NCI-H2081 treated with DMSO at 0.1 percent for 48 hours (cell line): ENCODE results near the gene EREG.
"Not testable (repeated sequence)": the region's sequence is repeated elsewhere in the genome, so short reads cannot be mapped to it uniquely, and the experiment has no call there.

Source experiments
- DNase-seq: peaks from one replicate; lab custom pipeline; 2025; lab: John Stamatoyannopoulos, UW

Gene EREG, protein sequence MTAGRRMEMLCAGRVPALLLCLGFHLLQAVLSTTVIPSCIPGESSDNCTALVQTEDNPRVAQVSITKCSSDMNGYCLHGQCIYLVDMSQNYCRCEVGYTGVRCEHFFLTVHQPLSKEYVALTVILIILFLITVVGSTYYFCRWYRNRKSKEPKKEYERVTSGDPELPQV

DNA sequence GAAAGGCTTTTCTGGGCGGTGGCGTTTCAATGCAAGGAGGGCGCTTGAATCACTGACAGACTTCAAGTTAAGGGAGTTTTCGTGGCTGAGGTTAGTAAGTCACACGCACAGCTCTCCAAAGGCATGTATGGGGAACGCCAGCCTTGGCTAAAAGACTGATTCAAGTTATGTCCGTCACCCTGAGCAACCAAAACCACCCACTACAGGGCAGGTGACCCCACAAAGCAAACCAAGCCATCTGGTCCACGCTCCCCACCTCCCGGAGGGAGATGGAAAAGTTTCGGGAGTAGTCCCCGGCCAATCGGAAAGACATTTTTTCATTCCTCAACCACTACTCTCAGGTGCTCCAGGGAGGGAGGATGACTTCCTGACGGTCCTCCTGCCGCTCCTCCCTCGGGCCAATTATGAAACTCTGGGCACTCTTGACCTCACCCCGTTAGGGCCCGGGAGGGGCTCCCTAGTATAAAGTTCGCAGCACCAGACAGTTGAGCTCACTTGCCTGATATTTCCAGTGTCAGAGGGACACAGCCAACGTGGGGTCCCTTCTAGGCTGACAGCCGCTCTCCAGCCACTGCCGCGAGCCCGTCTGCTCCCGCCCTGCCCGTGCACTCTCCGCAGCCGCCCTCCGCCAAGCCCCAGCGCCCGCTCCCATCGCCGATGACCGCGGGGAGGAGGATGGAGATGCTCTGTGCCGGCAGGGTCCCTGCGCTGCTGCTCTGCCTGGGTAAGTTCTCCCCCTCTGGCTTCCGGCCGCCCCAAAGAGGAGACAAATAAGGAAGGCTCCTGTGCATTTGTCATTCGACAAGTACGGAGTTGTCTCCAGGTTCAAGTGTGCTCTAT lies at the start of gene EREG:
Gene EREG, plus strand, starts transcription at position 494 of the 840 bp plus-strand sequence. Its CDS starts 164 bp downstream, at position 658.
- no peak for DNase-seq

DNA sequence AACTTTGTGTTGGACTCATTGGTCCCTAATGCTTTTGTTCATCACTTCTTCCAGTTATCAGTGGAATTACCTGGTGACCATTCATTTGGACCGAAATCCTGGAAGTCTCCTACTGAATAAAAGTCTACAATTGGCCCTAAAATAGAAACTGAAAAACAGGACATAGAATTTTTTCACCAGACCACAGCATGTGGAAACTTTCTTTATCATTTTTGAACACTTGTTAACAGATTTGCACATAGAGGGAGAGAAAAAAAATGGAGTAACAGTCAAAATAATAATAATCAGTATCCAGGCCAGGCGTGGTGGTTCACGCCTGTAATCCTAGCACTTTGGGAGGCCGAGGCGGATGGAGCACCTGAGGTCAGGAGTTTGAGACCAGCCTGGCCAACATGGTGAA lies 49.6 kb upstream of the EREG start:
- DNase-seq: no peak

DNA sequence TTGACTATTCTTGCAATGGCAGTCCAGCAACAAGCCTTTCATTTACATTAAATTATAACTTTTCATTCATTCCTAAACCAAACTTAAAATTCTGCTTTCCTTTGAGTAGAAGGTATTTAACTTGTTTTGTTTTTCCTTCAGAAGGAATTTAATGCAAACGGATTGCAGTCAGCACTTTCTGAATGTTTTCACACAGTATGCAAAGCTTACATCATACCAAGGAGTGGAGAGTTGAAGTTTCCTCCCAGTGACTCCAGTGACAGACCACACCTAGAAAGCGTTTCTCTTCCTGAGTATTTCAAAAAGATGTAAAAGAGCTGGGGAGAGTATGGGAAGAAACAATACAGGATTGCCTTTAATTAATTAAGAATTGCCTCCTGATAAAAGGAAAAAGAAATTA lies 48.5 kb upstream of the EREG start:
- no peak for DNase-seq

DNA sequence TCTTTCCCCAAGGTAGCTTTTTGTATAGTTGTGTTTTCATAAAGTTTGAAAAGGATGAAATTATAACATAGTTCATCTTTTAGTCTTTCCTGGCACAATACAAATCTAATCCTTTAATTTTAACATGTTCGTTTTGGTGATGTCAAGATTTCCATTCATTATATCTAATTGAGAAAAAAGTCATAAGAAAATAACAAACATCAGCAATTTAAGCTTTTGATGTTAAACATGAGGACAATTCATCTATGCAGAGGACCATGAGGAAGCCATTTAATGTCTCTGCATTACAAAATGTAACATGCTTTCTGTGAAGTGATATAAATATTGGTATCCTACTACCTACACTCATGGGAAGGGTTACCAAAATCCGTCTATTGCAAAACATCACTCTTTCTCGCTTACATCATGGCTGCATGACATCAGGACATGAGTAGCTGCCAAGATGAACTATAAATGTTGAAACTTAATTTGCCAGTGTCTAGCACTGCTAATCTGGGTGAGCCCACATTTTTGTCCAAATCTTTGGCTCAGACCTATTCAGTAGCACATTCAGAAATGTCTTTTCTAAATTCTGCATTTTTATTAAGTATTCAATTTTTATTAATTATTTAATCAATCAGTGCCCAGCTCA lies 47.2 kb upstream of the EREG start:
- no peak for DNase-seq

DNA sequence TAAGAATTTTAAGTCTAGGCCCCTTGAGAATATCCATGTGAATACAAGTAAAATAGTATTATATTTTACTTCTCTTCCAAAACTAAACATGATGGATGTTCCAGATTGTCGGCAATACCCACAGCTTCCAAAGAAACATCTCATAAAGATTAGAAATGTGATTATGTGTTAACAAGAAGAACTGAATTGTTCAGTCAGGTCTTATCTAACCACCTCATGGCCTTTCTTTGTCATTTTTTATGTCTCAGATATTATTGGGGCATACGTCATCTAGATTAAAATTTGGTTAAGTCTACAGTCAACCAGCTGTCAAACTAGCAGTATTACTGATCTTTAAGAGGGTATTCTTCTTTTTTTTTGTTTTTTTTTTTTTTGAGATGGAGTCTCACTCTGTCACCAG lies 46.7 kb upstream of the EREG start:
- no peak for DNase-seq

DNA sequence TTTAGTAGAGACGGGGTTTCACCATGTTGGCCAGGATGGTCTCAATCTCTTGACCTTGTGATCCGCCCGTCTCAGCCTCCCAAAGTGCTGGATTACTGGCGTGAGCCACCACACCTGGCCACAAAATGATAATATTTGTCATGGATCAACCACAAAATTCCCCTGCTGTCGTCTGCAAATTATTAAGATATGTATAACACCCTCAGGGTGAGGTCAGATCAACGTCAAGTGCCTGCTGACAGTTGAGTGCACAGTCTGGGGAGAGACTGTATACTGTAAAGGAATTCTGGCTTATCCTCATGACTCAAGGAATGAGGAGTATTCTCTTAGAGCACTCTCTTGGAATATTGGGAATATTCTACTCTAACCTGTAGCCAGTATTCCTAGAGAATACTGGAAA lies 45.5 kb upstream of the EREG start:
- no peak for DNase-seq

DNA sequence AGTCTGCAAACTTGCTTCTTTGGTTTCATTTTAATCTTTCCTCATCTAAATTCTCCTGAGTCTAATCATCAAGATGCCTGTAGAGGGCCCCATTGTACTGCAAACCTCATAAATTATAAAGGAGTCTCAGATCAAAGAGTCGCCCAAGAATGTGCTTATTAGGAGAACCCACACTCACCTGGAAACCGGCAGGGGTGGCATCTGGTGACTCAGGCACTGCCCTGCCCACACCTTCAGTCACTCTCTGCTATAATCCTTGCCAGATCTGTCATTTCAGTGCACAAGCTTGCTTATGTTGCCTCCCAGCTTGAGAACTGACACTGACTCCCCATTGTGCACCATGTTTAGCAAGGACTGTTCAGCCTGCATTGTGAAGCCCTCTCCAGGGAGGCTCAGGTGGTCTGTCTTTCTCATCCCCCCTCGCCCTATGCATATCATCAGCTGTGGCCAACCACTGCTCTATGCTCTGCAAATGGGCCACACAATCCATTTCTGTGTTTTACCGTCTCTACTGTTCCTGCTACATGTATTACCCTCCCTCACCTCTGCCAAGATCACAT lies 44.3 kb upstream of the EREG start:
- DNase-seq: no peak

DNA sequence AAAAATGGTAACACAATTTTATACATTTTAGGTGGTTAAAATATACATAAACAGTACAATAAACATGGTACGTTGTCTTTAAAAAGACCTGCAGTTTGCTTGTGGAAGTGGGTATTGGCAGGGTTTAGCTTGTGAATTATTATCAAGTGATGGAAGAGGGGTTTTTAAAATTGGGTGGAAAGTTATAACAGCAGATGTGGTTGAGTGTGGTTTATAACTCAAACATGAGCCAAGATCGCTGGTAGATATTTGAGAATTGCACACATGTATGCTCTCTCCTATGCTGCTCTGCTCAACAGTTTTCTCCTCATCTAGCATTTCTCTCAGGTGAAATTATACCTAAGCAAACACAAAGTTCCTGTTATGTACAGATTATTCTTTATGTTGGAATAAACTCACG lies 42.6 kb upstream of the EREG start:
- no peak for DNase-seq

DNA sequence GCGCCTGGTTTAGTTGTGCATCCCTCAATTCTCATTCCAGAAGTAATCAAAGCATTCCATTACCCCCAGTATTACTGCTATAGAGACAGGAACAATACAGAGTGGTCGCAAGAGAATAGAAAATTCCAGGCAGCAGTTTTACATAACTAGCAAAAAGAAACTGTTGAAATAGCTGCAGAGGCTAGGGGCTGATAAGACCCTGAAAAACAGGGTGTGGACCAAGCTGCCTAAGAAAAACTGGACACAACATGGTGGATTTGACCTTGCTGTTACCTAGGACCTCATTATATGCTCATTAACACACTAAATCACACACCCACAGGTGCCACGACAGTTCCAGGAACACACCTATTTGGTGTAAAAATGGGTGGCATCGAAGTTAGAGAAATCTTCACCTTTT lies 41.3 kb upstream of the EREG start:
- no peak for DNase-seq

DNA sequence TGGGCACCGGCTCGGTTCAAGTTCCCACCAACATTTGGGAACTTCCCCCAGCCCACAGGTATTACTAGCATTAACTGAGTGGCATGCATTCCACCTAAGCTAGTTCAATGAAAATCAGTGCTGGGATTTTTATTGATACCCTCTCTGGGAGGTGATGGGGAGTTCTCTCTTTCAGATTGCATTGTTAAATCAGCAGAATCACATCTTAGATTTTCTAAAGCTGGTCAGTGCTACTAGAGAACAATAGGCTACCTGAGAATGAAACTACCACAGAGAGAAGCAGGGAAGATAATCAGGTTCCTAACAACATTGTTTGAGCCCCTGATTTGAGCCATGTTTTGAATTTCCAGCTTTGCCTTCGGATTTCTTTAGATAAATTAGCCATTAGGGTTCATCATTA lies 40.7 kb upstream of the EREG start:
- no peak for DNase-seq

DNA sequence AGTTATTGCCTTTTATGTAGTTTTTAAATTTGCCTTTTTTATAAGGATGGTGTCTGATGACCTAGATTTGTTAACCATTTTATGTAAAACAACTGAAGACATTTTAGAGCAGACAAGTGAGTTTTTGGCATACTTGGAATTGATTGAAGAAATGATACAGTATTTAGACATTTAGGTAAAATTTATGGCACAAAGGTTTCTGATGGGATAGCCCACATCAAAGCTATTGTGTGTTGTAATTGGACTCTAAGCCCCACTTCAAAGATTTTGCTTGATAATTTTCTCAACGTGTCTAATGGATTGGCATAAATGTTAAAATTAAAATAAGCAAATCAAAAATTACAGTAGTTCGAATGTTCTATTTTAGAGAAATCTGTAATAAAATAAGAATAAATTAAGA lies 39.1 kb upstream of the EREG start:
- no peak for DNase-seq

DNA sequence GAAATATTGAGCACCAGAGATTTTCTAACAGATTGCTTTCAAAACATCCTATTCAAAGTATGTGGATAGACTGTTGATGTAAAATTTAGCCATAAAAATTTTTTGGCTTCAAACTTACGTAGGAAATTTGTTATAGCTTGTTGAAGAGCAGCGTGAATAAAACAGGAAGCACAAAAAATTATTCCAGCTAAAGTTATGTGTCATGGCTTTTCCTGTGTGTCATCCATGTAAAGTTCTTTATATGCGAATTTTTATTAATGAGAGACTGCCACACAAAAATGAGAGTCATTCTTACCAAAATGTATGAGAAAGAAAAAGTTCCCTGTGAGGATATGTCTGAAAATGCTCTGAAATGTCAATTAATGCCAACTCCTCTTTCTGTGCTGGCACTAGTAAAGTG lies 37.2 kb upstream of the EREG start:
- no peak for DNase-seq

DNA sequence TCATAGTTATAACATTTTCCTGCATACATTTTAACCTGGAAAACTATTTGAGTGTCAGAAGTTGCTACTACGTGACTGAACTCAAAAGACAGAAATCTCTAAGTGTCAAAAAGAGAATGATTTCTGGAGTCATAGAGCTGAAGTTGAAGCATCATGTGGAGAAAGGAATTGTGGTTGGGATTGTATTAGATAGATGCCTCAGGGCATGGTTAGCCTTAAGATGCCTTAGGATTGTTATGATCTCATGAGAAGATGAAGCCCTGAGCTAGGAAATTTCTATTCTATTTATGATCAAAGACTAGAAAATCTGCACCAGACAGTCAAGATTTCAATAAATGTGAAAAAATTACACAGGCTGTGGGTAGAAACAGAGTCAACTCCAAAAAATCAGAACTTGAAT lies 36.4 kb upstream of the EREG start:
- DNase-seq: no peak

DNA sequence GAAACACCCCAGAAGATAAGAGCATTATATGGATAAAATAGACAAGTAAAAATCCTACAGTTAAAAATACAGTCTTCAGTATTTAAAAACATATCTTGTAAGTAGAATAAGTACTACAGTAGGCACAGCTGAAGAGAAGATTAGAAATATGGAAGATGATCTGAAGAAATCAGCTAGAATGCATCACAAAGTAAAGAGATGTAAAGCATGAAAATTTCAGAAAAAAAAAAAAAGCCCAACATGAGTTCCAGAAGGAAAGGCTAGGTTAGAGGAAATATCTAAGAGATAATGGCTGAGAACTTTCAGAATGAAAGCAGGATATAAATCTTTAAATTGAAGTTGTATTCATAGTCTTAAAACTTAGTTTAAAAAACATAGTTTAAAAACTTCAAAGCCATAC lies 35.6 kb upstream of the EREG start:
- no peak for DNase-seq

DNA sequence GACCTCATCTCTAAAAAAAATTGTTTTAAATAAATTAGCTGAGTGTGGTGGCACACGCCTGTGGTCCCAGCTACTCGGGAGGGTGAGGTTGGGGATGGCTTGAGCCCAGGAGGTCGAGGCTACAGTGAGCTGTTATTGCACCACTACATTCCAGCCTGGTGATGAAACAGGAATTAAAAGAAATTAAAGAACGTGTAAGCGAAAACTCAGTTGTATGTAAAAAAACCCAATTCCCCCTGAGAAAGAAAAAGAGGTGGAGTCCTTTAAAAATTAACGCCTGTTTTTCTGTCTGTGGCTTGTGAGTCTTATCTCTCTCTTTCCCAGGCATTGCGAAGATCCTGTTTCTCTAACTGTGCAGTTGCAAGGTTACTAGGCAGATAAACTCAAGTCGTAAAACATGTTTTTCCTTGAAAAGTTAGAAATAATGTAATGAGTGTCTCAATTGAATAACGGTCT lies 34.6 kb upstream of the EREG start:
- no peak for DNase-seq

DNA sequence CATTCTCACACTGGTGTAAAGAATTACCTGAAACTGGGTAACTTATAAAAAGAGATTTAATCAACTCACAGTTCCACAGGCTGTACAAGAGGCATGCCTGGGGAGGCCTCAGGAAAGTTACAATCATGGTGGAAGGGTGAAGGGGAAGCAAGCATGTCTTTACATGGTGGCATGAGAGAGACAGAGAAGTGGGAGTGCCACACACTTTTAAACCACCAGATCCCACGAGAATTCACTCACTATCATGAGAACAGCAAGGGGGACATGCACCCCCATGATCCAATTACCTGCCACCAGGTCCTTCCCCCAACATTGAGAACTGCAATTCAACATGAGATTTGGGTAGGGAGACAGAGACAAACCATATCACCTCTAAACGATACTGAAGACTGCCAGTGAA lies 33.7 kb upstream of the EREG start:
- no peak for DNase-seq

DNA sequence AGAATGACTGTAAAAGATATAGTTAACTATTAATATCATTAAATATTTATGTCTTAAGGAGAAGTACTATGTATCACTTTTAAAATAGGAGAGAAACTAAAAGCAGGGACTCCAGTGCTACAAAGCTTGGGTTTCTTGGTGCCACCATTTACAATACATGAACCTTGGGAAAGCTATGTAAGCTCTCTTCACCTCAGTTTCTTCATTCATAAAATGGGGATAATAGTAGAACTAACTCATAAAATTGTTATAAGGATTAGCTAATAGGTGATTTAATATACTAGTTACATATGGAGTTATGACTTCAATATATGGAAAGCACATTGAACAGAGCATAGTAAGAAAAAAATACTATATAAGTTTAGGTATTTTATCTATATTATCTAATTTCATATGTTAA lies 33.0 kb upstream of the EREG start:
- no peak for DNase-seq

DNA sequence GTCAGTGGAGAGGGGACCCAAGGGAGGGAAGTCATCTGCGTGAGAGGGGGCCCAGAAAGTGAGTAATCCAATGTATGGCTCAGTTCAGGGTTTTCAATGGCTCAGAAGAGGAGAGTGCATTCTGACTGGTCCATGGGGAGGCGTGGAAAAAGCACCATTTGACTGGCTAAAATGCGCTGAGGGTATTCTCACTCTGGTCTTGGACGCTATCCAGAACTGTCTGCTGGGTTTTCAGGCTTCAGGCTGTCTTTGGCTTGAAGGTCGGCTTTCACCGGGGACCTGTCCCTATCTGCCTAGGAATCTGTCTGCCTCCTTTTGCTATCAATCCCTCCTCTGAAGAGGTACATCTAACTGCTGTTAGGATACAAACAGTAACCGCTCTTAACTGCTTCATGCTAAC lies 30.3 kb upstream of the EREG start:
- no peak for DNase-seq

DNA sequence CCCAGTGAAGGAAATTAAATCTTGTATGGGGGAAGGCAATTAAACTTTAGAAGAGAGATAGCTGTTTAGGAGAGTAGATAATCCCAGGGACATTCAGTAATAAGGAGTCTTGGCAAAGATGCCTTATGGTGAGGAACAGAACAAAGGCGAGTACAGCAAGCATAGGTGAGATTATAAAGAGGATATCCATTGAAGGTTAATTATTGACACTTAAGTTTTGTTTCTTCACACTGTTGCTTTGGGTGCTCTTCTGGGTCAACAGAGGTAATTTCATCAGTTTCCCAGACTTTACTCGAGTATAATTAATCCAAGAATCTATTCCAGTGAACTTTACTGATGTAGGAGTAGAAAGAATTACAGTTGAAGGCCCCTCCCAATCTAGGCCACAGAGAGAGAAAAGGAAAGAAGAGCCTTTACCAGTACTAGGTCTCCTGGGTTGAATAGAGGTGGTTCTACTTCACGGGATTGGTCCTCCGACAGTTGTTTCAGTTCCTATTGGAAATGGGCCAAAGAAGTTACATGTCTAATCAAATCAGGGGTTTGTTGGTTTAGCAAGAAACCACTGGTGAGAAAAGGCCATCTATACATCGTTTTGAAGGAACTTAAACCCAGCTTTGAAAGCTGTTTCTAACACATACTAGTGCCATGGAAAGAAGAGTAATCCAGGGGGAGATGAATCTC lies 29.5 kb upstream of the EREG start:
- DNase-seq: no peak

DNA sequence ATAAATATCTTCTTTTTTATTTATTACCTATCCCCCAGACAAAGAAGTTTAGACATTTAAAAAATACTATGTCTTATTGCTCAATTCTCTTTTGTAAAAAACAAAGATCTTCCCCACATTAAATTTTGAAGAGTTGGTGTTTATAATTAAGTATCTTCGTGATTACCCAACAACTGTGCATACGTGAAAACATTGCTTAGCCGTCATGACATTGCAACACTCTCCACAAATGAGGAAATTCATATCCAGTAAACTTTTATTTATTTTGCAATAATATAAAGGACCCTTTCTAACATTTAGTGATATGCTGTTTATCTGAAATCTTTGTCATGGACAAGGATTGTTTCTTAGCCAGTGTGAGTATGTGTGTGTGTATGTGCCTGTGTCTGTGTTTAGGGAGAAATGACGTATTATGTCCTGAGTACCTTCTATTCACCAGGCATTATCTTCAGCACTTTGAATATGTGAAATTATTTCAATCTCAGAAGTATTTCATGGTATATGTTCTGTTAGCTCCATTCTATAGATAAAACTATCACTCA lies 26.1 kb upstream of the EREG start:
- no peak for DNase-seq

DNA sequence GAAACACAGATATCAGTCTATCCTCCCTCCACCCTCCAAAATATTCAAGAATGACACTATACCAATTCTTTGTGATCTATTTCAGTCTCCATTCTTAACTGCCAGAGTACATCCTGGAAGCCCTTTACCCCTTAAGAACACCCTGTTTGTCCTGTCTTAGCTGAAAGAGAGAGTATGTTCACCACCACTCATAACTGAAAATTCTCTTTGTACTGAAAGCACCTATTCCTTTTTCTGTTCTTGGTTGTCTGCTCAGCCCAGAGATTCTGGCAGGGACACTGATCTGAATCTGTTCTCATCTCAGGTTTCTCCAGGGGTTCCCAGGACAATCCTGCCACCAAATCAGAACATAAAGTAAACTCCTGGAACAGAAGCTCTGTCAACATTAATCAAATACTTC lies 25.4 kb upstream of the EREG start:
- no peak for DNase-seq

DNA sequence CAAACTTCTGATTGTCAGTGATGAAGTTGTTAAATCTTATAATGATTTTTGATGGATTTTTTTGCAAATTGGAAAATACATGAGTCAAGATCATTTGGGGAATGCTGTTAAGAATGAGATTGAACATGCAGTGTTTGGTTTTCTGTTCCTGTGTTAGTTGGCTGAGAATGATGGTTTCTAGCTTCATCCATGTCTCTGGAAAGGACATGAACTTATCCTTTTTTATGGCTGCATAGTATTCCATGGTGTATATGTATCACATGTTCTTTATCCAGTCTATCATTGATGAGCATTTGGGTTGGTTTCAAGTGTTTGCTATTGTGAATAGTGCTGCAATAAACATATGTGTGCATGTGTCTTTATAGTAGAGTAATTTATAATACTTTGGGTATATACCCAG lies 24.5 kb upstream of the EREG start:
- DNase-seq: not testable (repeated sequence)
